ENCODE results near the gene LCE2C.

The LCE2C gene

DNA sequence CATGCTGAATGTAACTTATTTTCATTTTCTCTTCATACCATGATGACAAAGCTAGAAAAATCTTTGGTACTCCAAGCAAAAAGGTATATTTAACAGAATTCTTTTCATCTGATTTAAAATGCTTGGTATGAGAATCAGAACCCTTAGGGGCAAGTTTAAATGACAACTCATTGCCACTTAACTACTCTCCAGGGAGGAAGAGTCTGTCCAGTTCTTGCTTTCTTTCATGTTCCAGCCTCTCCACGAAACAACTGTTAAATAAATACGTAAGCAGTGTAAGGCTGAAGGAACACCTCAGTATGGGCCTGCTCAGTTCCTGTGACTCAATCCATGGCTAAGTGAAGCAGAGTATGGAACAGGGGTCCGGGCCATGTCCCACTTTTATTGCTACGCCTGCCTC is 24.7 kb downstream of the LCE2C start:
- no peak overlapping the region for H3K27ac ChIP-seq (ENCODE audit: low read depth, low read length, poor library complexity, severe bottlenecking)
- no peaks in the 10 kb centered on the region for H3K79me2 ChIP-seq (ENCODE audit: insufficient read depth, low read length)
- TF ChIP-seq EZH2 (IDR thresholded peaks at IDR 0.05; ENCODE audit: borderline replicate concordance, low read length): no peak
- TF ChIP-seq, protein P1, sequence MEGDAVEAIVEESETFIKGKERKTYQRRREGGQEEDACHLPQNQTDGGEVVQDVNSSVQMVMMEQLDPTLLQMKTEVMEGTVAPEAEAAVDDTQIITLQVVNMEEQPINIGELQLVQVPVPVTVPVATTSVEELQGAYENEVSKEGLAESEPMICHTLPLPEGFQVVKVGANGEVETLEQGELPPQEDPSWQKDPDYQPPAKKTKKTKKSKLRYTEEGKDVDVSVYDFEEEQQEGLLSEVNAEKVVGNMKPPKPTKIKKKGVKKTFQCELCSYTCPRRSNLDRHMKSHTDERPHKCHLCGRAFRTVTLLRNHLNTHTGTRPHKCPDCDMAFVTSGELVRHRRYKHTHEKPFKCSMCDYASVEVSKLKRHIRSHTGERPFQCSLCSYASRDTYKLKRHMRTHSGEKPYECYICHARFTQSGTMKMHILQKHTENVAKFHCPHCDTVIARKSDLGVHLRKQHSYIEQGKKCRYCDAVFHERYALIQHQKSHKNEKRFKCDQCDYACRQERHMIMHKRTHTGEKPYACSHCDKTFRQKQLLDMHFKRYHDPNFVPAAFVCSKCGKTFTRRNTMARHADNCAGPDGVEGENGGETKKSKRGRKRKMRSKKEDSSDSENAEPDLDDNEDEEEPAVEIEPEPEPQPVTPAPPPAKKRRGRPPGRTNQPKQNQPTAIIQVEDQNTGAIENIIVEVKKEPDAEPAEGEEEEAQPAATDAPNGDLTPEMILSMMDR (IDR thresholded peaks at IDR 0.05; ENCODE audit: low read length): no peak
- H3K36me3 ChIP-seq (ENCODE audit: insufficient read depth, low read length): no peaks in the 10 kb centered on the region
- H3F3A ChIP-seq (ENCODE audit: insufficient read depth, low read length): no peaks in the 10 kb centered on the region
- no peaks in the 10 kb centered on the region for H4K20me1 ChIP-seq (ENCODE audit: insufficient read depth, low read length)
- no peak overlapping the region for H2AFZ ChIP-seq (ENCODE audit: low read length)
- H3K4me3 ChIP-seq (ENCODE audit: low read depth, low read length, poor library complexity, severe bottlenecking): no peak overlapping the region
- no peaks in the 10 kb centered on the region for H3K27me3 ChIP-seq (ENCODE audit: insufficient read depth, low read length)
- no peaks in the 10 kb centered on the region for H3K9me3 ChIP-seq (ENCODE audit: low read length)
- H3K4me2 ChIP-seq (ENCODE audit: low read length): no peak overlapping the region
- H3K9ac ChIP-seq (ENCODE audit: low read length): no peak overlapping the region
- H3K4me1 ChIP-seq (ENCODE audit: insufficient read depth, low read length, severe bottlenecking): no peaks in the 10 kb centered on the region
- H3K9me2 ChIP-seq (ENCODE audit: low read depth, low read length): no peaks in the 10 kb centered on the region; the same call in 1 of the 2 replicates

DNA sequence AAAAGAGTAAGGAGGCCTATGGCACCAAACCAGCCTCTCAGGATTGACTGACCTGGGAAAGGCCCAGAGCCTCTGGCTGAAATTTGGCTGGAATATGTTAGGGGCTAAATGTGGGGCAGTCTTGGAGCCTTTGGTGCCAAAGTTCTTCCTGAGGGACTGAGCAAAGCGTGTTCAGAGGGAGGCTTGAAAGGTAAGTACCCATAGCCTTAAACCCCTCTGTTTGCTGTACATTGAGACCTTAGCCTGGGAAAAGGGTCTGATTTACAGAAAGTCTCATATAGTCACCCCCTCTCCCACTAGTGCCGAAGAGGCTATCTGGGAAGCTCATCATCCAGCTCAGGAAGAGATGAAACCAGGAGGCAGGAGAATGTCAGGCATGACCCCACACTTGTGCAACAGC is 32.8 kb downstream of the LCE2C start, which contains the start of gene LCE4A:
Gene LCE4A, plus strand, starts transcription at position 301 of the 400 bp plus-strand sequence. CDS start 916 bp downstream, outside the sequence.
- Histone ChIP-seq H3K9me2 (ENCODE audit: low read depth, low read length) (no peaks in the 10 kb centered on the region; the same call in 1 of the 2 replicates), H3K4me3 (ENCODE audit: low read depth, low read length, poor library complexity, severe bottlenecking) (no peak within 1 kb of the TSS), H3K4me1 (ENCODE audit: insufficient read depth, low read length, severe bottlenecking) (no peaks in the 10 kb centered on the region), H3K27me3 (ENCODE audit: insufficient read depth, low read length) (no peaks in the 10 kb centered on the region), H3K79me2 (ENCODE audit: insufficient read depth, low read length) (no peaks in the 10 kb centered on the region), H4K20me1 (ENCODE audit: insufficient read depth, low read length) (no peaks in the 10 kb centered on the region), H3K9me3 (ENCODE audit: low read length) (no peaks in the 10 kb centered on the region), H3K27ac (ENCODE audit: low read depth, low read length, poor library complexity, severe bottlenecking) (no peak within 1 kb of the TSS), H2AFZ (ENCODE audit: low read length) (no peak within 1 kb of the TSS), H3F3A (ENCODE audit: insufficient read depth, low read length) (no peaks in the 10 kb centered on the region), H3K36me3 (ENCODE audit: insufficient read depth, low read length) (no peaks in the 10 kb centered on the region), H3K9ac (ENCODE audit: low read length) (no peak within 1 kb of the TSS), H3K4me2 (ENCODE audit: low read length) (no peak within 1 kb of the TSS)
- TF ChIP-seq EZH2 (IDR thresholded peaks at IDR 0.05; ENCODE audit: borderline replicate concordance, low read length): no peak
- TF ChIP-seq, protein P1 (IDR thresholded peaks at IDR 0.05; ENCODE audit: low read length): no peak

DNA sequence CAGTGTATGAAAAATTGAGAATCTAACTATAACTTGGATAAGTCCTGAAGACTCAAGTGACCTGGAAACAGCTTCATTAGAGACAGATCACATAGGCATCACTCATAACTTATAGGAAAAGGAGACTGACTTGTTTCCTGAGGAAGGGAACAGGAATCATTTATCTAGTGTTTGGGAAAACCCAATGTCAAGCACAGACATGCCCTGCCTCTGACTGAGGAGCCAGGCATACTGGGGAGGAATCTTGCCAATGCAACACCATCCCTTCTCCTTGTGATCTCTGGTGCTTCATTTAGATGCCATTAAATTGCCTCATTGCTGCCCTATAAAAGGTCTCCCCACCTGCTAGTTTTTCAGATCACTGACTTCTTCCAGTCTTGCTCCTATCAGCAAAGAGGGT is 43.2 kb downstream of the LCE2C start:
- H3K9me2 ChIP-seq (ENCODE audit: low read depth, low read length): no peaks in the 10 kb centered on the region
- H3K27ac ChIP-seq (ENCODE audit: low read depth, low read length, poor library complexity, severe bottlenecking): no peak overlapping the region
- H3K4me3 ChIP-seq (ENCODE audit: low read depth, low read length, poor library complexity, severe bottlenecking): no peak overlapping the region
- no peaks in the 10 kb centered on the region for H3F3A ChIP-seq (ENCODE audit: insufficient read depth, low read length)
- H2AFZ ChIP-seq (ENCODE audit: low read length): no peak overlapping the region
- H3K36me3 ChIP-seq (ENCODE audit: insufficient read depth, low read length): no peaks in the 10 kb centered on the region
- no peak overlapping the region for H3K4me2 ChIP-seq (ENCODE audit: low read length)
- no peak overlapping the region for H3K9ac ChIP-seq (ENCODE audit: low read length)
- H3K27me3 ChIP-seq (ENCODE audit: insufficient read depth, low read length): no peaks in the 10 kb centered on the region
- TF ChIP-seq EZH2 (IDR thresholded peaks at IDR 0.05; ENCODE audit: borderline replicate concordance, low read length): no peak
- TF ChIP-seq, protein P1 (IDR thresholded peaks at IDR 0.05; ENCODE audit: low read length): no peak
- no peaks in the 10 kb centered on the region for H3K79me2 ChIP-seq (ENCODE audit: insufficient read depth, low read length)
- no peaks in the 10 kb centered on the region for H3K9me3 ChIP-seq (ENCODE audit: low read length)
- H4K20me1 ChIP-seq (ENCODE audit: insufficient read depth, low read length): no peaks in the 10 kb centered on the region
- H3K4me1 ChIP-seq (ENCODE audit: insufficient read depth, low read length, severe bottlenecking): no peaks in the 10 kb centered on the region

Data from OCI-LY1 (cell line).